HT1080 (cell line): Measurements from ENCODE around the gene RASA3. TPM values are rescaled to one million over a fixed set of nuclear protein-coding genes. Genes with fewer than 3 reads are reported as not detected.
A peak's percentile ranks its signal among the peaks of the same experiment; 100 is the strongest.
"Not testable (repeated sequence)": the region's sequence is repeated elsewhere in the genome, so short reads cannot be mapped to it uniquely, and the experiment has no call there.

ENCODE experiments used
- DNase-seq: peaks from one replicate; pipeline ENCODE4 v3.0.0-alpha.2; 2015; ENCODE audit warnings: low read depth
- total RNA-seq: library from RNA; depleted of rRNA; stranded (reverse); fragments of >200 nt; shearing (Covaris generic); gene quantifications from 2 replicates; pipeline ENCODE4 v1.2.3, GENCODE V29; 2014

RASA3 gene
- total RNA-seq, 1 experiment from 2014 or later = 41.7 TPM

GRCh38 chr13:114155926-114156883 lies 23.8 kb upstream of the RASA3 start:
- no peak for DNase-seq

GRCh38 chr13:114155320-114155719 lies 22.9 kb upstream of the RASA3 start:
- no peak for DNase-seq

GRCh38 chr13:114154476-114154875 lies 22.1 kb upstream of the RASA3 start:
- DNase-seq = no peak

GRCh38 chr13:114153485-114154080 lies 21.2 kb upstream of the RASA3 start:
- no peak for DNase-seq

- no peak for DNase-seq
Observed at GRCh38 chr13:114152831-114153371, 20.5 kb upstream of the RASA3 start.

- DNase-seq = no peak
Observed at GRCh38 chr13:114152285-114152645, 19.8 kb upstream of the RASA3 start.

- peak; percentile 42 for DNase-seq
Observed at GRCh38 chr13:114151565-114152284, 19.3 kb upstream of the RASA3 start.

GRCh38 chr13:114151031-114151430 lies 18.6 kb upstream of the RASA3 start:
- DNase-seq = no peak

GRCh38 chr13:114149774-114150740 lies 17.6 kb upstream of the RASA3 start:
- DNase-seq = no peak

- not testable (repeated sequence) for DNase-seq
Observed at GRCh38 chr13:114148886-114149285, 16.5 kb upstream of the RASA3 start.

GRCh38 chr13:114148521-114148855 lies 16.1 kb upstream of the RASA3 start:
- no peak for DNase-seq

- DNase-seq = no peak
Observed at GRCh38 chr13:114147803-114148520, 15.5 kb upstream of the RASA3 start.

GRCh38 chr13:114146629-114147028 lies 14.2 kb upstream of the RASA3 start:
- DNase-seq = no peak

GRCh38 chr13:114146173-114146572 lies 13.8 kb upstream of the RASA3 start:
- DNase-seq = no peak

- DNase-seq = no peak
Observed at GRCh38 chr13:114145722-114146121, 13.3 kb upstream of the RASA3 start.

GRCh38 chr13:114145256-114145655 lies 12.8 kb upstream of the RASA3 start:
- no peak for DNase-seq

- no peak for DNase-seq
Observed at GRCh38 chr13:114144606-114145244, 12.3 kb upstream of the RASA3 start.

GRCh38 chr13:114143806-114144605 lies 11.6 kb upstream of the RASA3 start:
- peak; percentile 38 for DNase-seq
